Endothelial cell of umbilical vein (primary cell): ENCODE measurements around the gene MYOG.

Source experiments
- CTCF ChIP-seq, 2 donors: IDR thresholded peaks; 1 replicate in 1 of 2; 2 replicates in 1 of 2; pipeline ENCODE4 v1.5.1; 2011; ENCODE audit warnings: low read length in 2 of 2, mild to moderate bottlenecking in 2 of 2, moderate library complexity in 2 of 2, control low read depth in 1 of 2, inconsistent platforms in 1 of 2, low read depth in 1 of 2; ENCODE audit not compliant: insufficient read depth in 1 of 2; ENCODE audit errors: extremely low read depth in 1 of 2
- POLR2A ChIP-seq: IDR thresholded peaks from 2 replicates; pipeline ENCODE4 v1.6.1; 2012; ENCODE audit warnings: low read depth, mild to moderate bottlenecking, control low read depth, low read length
- POLR2AphosphoS5 ChIP-seq: IDR thresholded peaks from 2 replicates; pipeline ENCODE4 v1.6.1; 2012; ENCODE audit warnings: low read depth, mild to moderate bottlenecking, control low read depth, low read length, moderate library complexity; ENCODE audit not compliant: insufficient read depth

GRCh38 chr1:203066965-203067364 is 18.8 kb downstream of the MYOG start:
- TF ChIP-seq CTCF (IDR thresholded peaks at IDR 0.05; ENCODE audit: extremely low read depth in 1 of 2, insufficient read depth in 1 of 2, low read depth in 1 of 2, low read length in 2 of 2) (no peak), POLR2AphosphoS5 (no peak), POLR2A (no peak)
